Mucosa of rectum (tissue), 2 donors: ENCODE data around the gene PDS5A.
A peak's percentile ranks its signal among the peaks of the same experiment; 100 is the strongest.
"Not testable (repeated sequence)": the region's sequence is repeated elsewhere in the genome, so short reads cannot be mapped to it uniquely, and the experiment has no call there.

Experiments
- H3K27ac ChIP-seq, 2 donors: one replicate each; pipeline ENCODE4 v1.7.0; 2013; ENCODE audit warnings: inconsistent platforms in 2 of 2, low read depth in 2 of 2, low read length in 2 of 2
- H3K27me3 ChIP-seq, 2 donors: one replicate each; pipeline ENCODE4 v1.7.0; 2013; ENCODE audit warnings: low read length in 2 of 2; ENCODE audit not compliant: control insufficient read depth in 2 of 2, insufficient read depth in 2 of 2
- H3K36me3 ChIP-seq, 2 donors: one replicate each; pipeline ENCODE4 v1.7.0; 2013; ENCODE audit warnings: low read length in 2 of 2; ENCODE audit not compliant: control insufficient read depth in 2 of 2, insufficient read depth in 2 of 2
- H3K4me1 ChIP-seq, 2 donors: one replicate each; pipeline ENCODE4 v1.7.0; 2013; ENCODE audit warnings: low read length in 2 of 2, mild to moderate bottlenecking in 1 of 2; ENCODE audit not compliant: control insufficient read depth in 2 of 2, insufficient read depth in 2 of 2
- H3K4me3 ChIP-seq, 2 donors: one replicate each; pipeline ENCODE4 v1.7.0; 2013; ENCODE audit warnings: low read length in 2 of 2
- H3K9ac ChIP-seq, 2 donors: one replicate each; pipeline ENCODE4 v1.7.0; 2013; ENCODE audit warnings: low read length in 2 of 2, low read depth in 1 of 2, mild to moderate bottlenecking in 1 of 2
- H3K9me3 ChIP-seq, 2 donors: one replicate each; pipeline ENCODE4 v1.7.0; 2013; ENCODE audit warnings: low read length in 2 of 2; ENCODE audit not compliant: control insufficient read depth in 2 of 2
- donor health status: healthy.
- donor health status: Normal muscosa, but diverticular disease.

Gene PDS5A

GRCh38 chr4:39786838-39787237 is 190.9 kb downstream of the PDS5A start:
- Histone ChIP-seq H3K9me3 (no peaks in the 10 kb centered on the region), H3K36me3 (no peaks in the 10 kb centered on the region), H3K27ac (no peak overlapping the region), H3K4me1 (peaks cover 2 to 7% of the 10 kb centered on the region in 2 donors), H3K27me3 (no peaks in the 10 kb centered on the region), H3K4me3 (no peak overlapping the region), H3K9ac (no peak overlapping the region)

GRCh38 chr4:39785083-39785482 is 192.6 kb downstream of the PDS5A start:
- Histone ChIP-seq H3K27me3 (no peaks in the 10 kb centered on the region), H3K36me3 (no peaks in the 10 kb centered on the region), H3K4me1 (peaks cover 2 to 9% of the 10 kb centered on the region in 2 donors), H3K9ac (no peak overlapping the region), H3K4me3 (no peak overlapping the region), H3K27ac (no peak overlapping the region), H3K9me3 (no peaks in the 10 kb centered on the region)

- Histone ChIP-seq H3K27ac (peak overlapping the region in 1 of 2 donors; percentile 56), H3K36me3 (peaks cover 7 to 16% of the 10 kb centered on the region in 2 donors), H3K4me3 (peak overlapping the region in 1 of 2 donors; percentile 23), H3K9ac (peak overlapping the region in 1 of 2 donors; percentile 4)
- H3K27me3 ChIP-seq, H3K9me3 ChIP-seq, H3K4me1 ChIP-seq: not testable (repeated sequence)
Observed at GRCh38 chr4:39781988-39782387, 195.7 kb downstream of the PDS5A start.
